Activated CD8-positive, alpha-beta T cell treated with anti-CD3 and anti-CD28 coated beads for 36 hours (primary cell): ENCODE results near the gene VGLL1. TPM values are rescaled to one million over a fixed set of nuclear protein-coding genes. Genes with fewer than 3 reads are reported as not detected.

ENCODE experiments used
- ATAC-seq: fragments of 200-7000 bp; cut with Tn5 transposase; one replicate; pipeline ENCODE4 v1.10.0; 2021; ENCODE audit warnings: mild to moderate bottlenecking, moderate library complexity
- CTCF ChIA-PET: fragments of 350-600 bp; sonication (Branson Sonifier 250); formaldehyde crosslinking; loops from one replicate; lab custom pipeline; 2021; ENCODE audit warnings: antibody characterized with exemption; lab: Charles Lee
- POLR2A ChIA-PET: fragments of 350-600 bp; sonication (Branson Sonifier 250); formaldehyde crosslinking; loops from one replicate; lab custom pipeline; 2021; ENCODE audit warnings: antibody characterized with exemption; lab: Charles Lee
- DNase-seq: peaks from one replicate; pipeline ENCODE4 v3.0.0-alpha.2; 2020
- H3K27ac Mint-ChIP-seq: one replicate; pipeline ENCODE4 v1.8.0; 2021; ENCODE audit warnings: mild to moderate bottlenecking, mixed read lengths
- H3K27me3 Mint-ChIP-seq: one replicate; pipeline ENCODE4 v1.8.0; 2021; ENCODE audit warnings: mixed read lengths
- H3K36me3 Mint-ChIP-seq: one replicate; pipeline ENCODE4 v1.8.0; 2021; ENCODE audit warnings: low read depth, mixed read lengths
- H3K4me1 Mint-ChIP-seq: one replicate; pipeline ENCODE4 v1.8.0; 2021; ENCODE audit warnings: low read depth, mixed read lengths
- H3K4me3 Mint-ChIP-seq: one replicate; pipeline ENCODE4 v1.8.0; 2021; ENCODE audit warnings: mild to moderate bottlenecking, moderate library complexity, mixed read lengths
- H3K9me3 Mint-ChIP-seq: one replicate; pipeline ENCODE4 v1.8.0; 2021; ENCODE audit warnings: mixed read lengths
- CTCF ChIP-seq: fragments of 200-600 bp; IDR thresholded peaks from one replicate; pipeline ENCODE4 v1.8.0; 2022; ENCODE audit warnings: antibody characterized with exemption, mild to moderate bottlenecking
- intact Hi-C: fragments of 100-400 bp; cut with micrococcal nuclease; formaldehyde crosslinking; loops from one replicate; pipeline ENCODE4 v1.10.0; 2022
- total RNA-seq, 2 experiments: library from RNA; stranded (reverse); gene quantifications; one replicate each; pipeline ENCODE4 v1.2.3, GENCODE V29; 2021

Gene VGLL1
- total RNA-seq, 2 experiments from 2014 or later, result not detected

GRCh38 chrX:136585262-136585661 lies 53.2 kb downstream of the VGLL1 start:
- ChIA-PET POLR2A (interaction anchor here (0.6 to 1.3 kb wide), 3 partner anchors 13 to 89 kb away, joined by 3 to 5 read pairs (median 4); no protein-coding TSS in a partner anchor), CTCF (interaction anchor here (0.9 to 2.0 kb wide), 5 partner anchors 23 to 110 kb away, joined by 3 to 6 read pairs (median 5); no protein-coding TSS in a partner anchor)
- no peaks in the 10 kb centered on the region for H3K36me3 Mint-ChIP-seq
- peaks cover 60% of the 10 kb centered on the region for H3K4me1 Mint-ChIP-seq
- ATAC-seq (peak; percentile 31), DNase-seq (no peak)
- H3K9me3 Mint-ChIP-seq, result no peaks in the 10 kb centered on the region
- TF ChIP-seq CTCF, result no peak
- peak overlapping the region; percentile 42 for H3K4me3 Mint-ChIP-seq
- H3K27ac Mint-ChIP-seq, result peak overlapping the region; percentile 85
- intact Hi-C loops, result loop anchor here (5.0 kb wide), 2 partner anchors 42 to 107 kb away; no protein-coding TSS in a partner anchor
- H3K27me3 Mint-ChIP-seq, result no peaks in the 10 kb centered on the region

DNA sequence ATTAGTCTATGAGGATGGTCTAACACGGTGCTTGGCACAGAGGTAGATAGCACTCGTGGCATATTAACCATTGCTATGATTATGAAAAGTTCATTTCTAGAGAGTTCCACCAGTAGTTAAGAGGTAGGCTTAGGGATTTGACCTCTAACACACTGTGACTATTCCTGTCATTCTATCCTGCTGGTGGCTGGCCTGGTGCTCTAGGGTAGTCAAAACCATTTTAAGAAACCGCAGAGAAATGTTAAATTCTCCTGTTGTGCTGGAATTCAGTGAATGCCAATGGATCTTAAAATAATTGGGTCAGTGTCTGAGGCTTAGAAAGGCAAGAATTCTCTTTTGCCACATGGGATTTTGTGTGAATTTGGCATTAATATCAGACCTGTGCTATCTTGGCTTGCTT lies 53.9 kb downstream of the VGLL1 start:
- POLR2A ChIA-PET, result no interaction called here
- Mint-ChIP-seq H3K36me3 (no peaks in the 10 kb centered on the region), H3K4me1 (peaks cover 60% of the 10 kb centered on the region), H3K9me3 (no peaks in the 10 kb centered on the region), H3K4me3 (no peak overlapping the region), H3K27ac (peak overlapping the region; percentile 85), H3K27me3 (no peaks in the 10 kb centered on the region)
- intact Hi-C loops, result loop anchor here (5.0 kb wide), 2 partner anchors 41 to 106 kb away; no protein-coding TSS in a partner anchor
- DNase-seq (no peak), ATAC-seq (no peak)
- CTCF ChIA-PET, result interaction anchor here (0.8 to 2.0 kb wide), 6 partner anchors 8 to 123 kb away, joined by 3 to 6 read pairs (median 3); no protein-coding TSS in a partner anchor
- TF ChIP-seq CTCF, result no peak

- Mint-ChIP-seq H3K4me1 (peaks cover 60% of the 10 kb centered on the region), H3K4me3 (no peak overlapping the region), H3K36me3 (no peaks in the 10 kb centered on the region), H3K9me3 (no peaks in the 10 kb centered on the region), H3K27me3 (no peaks in the 10 kb centered on the region), H3K27ac (peak overlapping the region; percentile 85)
- TF ChIP-seq CTCF, result no peak
- intact Hi-C loops, result loop anchor here (5.0 kb wide), 2 partner anchors 41 to 106 kb away; no protein-coding TSS in a partner anchor
- CTCF ChIA-PET, result interaction anchor here (0.8 to 1.5 kb wide), 5 partner anchors 8 to 122 kb away, joined by 3 to 4 read pairs (median 3); no protein-coding TSS in a partner anchor
- POLR2A ChIA-PET, result no interaction called here
- peak; percentile 41 for ATAC-seq
- DNase-seq, result peak; percentile 32
These were observed 54.4 kb downstream of the VGLL1 start for GRCh38 chrX:136586386-136586785.

DNA sequence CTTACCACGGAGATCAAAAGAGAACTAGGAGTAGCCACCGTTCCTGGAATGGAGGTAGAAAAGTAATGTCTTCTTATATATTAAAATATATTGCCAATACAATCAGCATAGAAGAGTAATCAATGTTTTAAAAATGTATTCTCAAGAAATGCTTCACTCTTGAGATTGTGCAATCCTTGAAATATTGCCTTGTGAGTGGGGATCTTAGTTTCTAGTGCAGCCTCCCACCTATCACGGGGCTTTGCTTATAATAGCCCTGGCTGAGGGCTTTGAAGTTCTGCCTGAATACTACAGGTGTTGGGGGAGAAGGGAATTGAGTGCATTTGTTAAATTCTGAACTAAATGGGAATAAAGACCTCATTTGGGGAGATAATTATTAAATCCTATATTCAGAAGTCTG lies 55.5 kb downstream of the VGLL1 start:
- POLR2A ChIA-PET, result interaction anchor here (0.8 kb wide), 1 partner anchor 30 kb away, joined by 3 read pairs; no protein-coding TSS in a partner anchor
- TF ChIP-seq CTCF, result no peak

DNA sequence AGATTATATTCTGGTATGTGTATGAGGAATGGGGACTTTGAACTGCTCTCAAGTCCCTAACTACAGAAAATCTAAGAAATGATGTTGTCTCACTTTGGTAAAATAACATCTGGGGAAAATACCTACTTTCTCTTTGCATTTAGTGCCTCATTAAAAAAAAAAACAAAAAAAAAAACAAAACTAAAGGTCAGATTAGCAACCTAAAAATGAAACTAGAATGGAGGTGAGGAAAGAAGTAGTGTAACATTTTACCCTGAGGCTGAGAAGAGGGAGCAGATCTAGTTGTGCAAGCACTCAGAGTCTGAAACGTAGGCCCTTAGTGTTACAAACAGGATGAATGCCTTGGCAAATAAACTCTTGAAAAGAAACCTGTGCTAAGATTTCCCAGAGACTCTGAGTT lies 56.0 kb downstream of the VGLL1 start:
- no peak for TF ChIP-seq CTCF
- Mint-ChIP-seq H3K4me1 (peaks cover 60% of the 10 kb centered on the region), H3K36me3 (no peaks in the 10 kb centered on the region), H3K27me3 (no peaks in the 10 kb centered on the region), H3K4me3 (peak overlapping the region; percentile 32), H3K9me3 (no peaks in the 10 kb centered on the region), H3K27ac (peak overlapping the region; percentile 84)
- peak; percentile 69 for ATAC-seq
- ChIA-PET POLR2A (interaction anchor here (0.6 to 2.1 kb wide), 3 partner anchors 10 to 88 kb away, joined by 4 to 8 read pairs (median 6); no protein-coding TSS in a partner anchor), CTCF (interaction anchor here (0.8 kb wide), 1 partner anchor 123 kb away, joined by 3 read pairs; no protein-coding TSS in a partner anchor)
- intact Hi-C loops, result loop anchor here (5.0 kb wide), 2 partner anchors 39 to 104 kb away; no protein-coding TSS in a partner anchor
- DNase-seq, result no peak

More for the DNA sequence above, 55.5 kb downstream of the VGLL1 start:
- Mint-ChIP-seq H3K27ac (peak overlapping the region; percentile 85), H3K36me3 (no peaks in the 10 kb centered on the region), H3K4me3 (peak overlapping the region; percentile 32), H3K9me3 (no peaks in the 10 kb centered on the region), H3K4me1 (peaks cover 60% of the 10 kb centered on the region), H3K27me3 (no peaks in the 10 kb centered on the region)
- intact Hi-C loops, result loop anchor here (5.0 kb wide), 2 partner anchors 40 to 105 kb away; no protein-coding TSS in a partner anchor
- ATAC-seq, result no peak
- no peak for DNase-seq
- CTCF ChIA-PET, result interaction anchor here (1.5 kb wide), 2 partner anchors 10 to 107 kb away, joined by 3 read pairs; no protein-coding TSS in a partner anchor
